Stimulated activated naive CD8-positive, alpha-beta T cell treated with anti-CD3 and anti-CD28 coated beads, Interleukin-15, Interleukin-2, amounts not matched to agents 100 ng/mL and 50 ng/mL, for 24 hours (primary cell): Measurements from ENCODE around the gene TM4SF5.

Experiments used
- H3K27ac Mint-ChIP-seq: one replicate; pipeline ENCODE4 v1.8.0; 2021; ENCODE audit warnings: mild to moderate bottlenecking, mixed read lengths
- H3K27me3 Mint-ChIP-seq: one replicate; pipeline ENCODE4 v1.8.0; 2021; ENCODE audit warnings: mixed read lengths
- H3K36me3 Mint-ChIP-seq: one replicate; pipeline ENCODE4 v1.8.0; 2021; ENCODE audit warnings: low read depth, mixed read lengths
- H3K4me1 Mint-ChIP-seq: one replicate; pipeline ENCODE4 v1.8.0; 2021; ENCODE audit warnings: low read depth, mixed read lengths
- H3K4me3 Mint-ChIP-seq: one replicate; pipeline ENCODE4 v1.8.0; 2021; ENCODE audit warnings: mild to moderate bottlenecking, mixed read lengths
- H3K9me3 Mint-ChIP-seq: one replicate; pipeline ENCODE4 v1.8.0; 2021; ENCODE audit warnings: mixed read lengths

TM4SF5 gene

DNA sequence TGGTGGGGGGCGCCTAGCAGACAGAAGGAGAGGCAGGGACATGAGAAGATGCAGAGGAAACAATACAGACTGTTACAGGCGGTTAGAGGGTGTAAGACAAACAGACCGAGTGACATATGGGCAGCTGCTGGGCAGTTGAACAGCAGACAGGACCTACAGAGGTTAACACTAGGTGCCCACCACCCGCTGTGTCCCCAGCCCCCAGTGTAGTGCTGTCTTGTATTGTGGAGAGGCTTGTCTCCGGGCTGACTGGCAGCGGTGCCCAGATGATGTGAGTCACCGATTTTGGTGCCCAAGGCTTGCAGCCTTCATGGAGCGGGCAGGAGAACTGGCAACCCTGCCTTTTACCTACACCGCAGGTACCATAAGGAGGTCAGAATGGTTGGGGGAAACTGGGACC is 29.6 kb upstream of the TM4SF5 start:
- H3K4me1 Mint-ChIP-seq, result peaks cover 22% of the 10 kb centered on the region
- no peaks in the 10 kb centered on the region for H3K36me3 Mint-ChIP-seq

GRCh38 chr17:4742629-4743028 is 29.1 kb upstream of the TM4SF5 start:
- Mint-ChIP-seq H3K36me3 (no peaks in the 10 kb centered on the region), H3K4me3 (no peak overlapping the region), H3K9me3 (no peaks in the 10 kb centered on the region)

More for the DNA sequence above, 29.6 kb upstream of the TM4SF5 start:
- Mint-ChIP-seq H3K9me3 (no peaks in the 10 kb centered on the region), H3K27me3 (peaks cover 14% of the 10 kb centered on the region), H3K4me3 (no peak overlapping the region), H3K27ac (no peak overlapping the region)

DNA sequence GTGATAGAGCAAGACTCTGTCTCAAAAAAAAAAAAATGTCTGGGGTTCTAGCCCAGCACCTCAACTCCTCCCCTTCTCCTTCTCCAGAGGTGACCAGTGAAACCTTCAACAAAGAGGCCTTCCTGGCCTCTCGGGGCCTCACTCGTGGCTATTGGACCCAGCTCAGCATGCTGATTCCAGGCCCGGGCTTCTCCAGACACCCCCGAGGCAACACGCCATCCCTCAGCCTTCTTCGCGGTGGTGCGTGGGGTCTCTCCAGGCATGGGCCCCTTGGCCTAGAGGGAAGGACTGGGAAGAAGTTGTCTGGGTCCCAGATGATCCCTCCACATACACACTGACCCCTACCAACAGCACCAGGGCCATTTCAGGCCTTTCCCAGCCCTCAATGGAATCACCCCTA is 28.5 kb upstream of the TM4SF5 start:
- H3K27me3 Mint-ChIP-seq, result peaks cover 11% of the 10 kb centered on the region
- peaks cover 27% of the 10 kb centered on the region for H3K4me1 Mint-ChIP-seq
- H3K4me3 Mint-ChIP-seq, result no peak overlapping the region
- H3K27ac Mint-ChIP-seq, result no peak overlapping the region
- H3K9me3 Mint-ChIP-seq, result no peaks in the 10 kb centered on the region
- H3K36me3 Mint-ChIP-seq, result no peaks in the 10 kb centered on the region

More at GRCh38 chr17:4742629-4743028, 29.1 kb upstream of the TM4SF5 start:
- Mint-ChIP-seq H3K27me3 (peaks cover 14% of the 10 kb centered on the region), H3K4me1 (peaks cover 23% of the 10 kb centered on the region), H3K27ac (no peak overlapping the region)

- Mint-ChIP-seq H3K4me3 (no peak overlapping the region), H3K36me3 (no peaks in the 10 kb centered on the region), H3K4me1 (peaks cover 25% of the 10 kb centered on the region), H3K27me3 (peaks cover 14% of the 10 kb centered on the region), H3K9me3 (no peaks in the 10 kb centered on the region), H3K27ac (no peak overlapping the region)
Observed at GRCh38 chr17:4743898-4744297, 27.8 kb upstream of the TM4SF5 start.

DNA sequence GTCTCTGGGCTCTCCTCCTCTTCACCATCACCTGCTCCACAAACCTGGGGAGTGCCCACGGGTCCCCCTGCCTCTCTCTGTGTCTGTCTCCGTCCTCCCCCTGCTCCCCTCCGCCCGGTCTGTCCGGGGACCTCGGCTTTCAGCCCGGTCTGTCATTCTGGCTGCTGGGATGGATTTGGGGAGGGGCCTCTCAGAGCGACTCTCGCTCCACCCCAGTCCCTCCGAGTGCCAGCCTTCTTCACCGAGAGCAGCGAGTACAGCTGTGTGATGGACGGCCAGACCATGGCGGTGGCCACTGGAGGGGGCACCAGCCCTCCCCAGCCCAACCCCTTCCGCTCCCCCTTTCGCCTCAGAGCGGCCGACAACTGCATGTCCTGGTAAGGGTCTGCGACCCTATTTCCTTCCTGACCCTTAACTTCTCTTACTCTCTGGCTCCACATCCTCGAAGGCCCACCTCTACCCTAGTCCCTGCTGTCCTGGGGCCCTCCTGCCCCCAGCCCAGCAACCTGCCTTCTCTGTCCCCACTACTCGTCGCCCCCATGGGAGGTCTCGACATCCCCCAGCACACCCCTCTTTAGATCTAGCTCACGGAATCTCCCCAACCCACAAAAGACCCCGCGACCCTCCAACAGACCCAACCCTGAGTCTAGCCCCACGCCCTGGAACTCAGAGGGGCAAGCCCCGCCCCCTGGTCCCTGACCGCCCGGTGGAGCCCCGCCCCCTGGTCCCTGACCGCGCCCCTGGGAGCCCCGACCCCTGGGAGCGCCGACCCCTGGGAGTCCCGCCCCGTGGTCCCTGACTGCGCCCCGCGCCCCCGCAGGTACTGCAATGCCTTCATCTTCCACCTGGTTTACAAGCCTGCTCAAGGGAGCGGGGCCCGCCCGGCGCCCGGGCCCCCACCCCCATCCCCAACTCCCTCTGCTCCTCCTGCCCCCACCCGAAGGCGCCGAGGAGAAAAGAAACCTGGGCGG is 26.4 kb upstream of the TM4SF5 start:
- peaks cover 13% of the 10 kb centered on the region for H3K27me3 Mint-ChIP-seq
- H3K4me1 Mint-ChIP-seq, result peaks cover 18% of the 10 kb centered on the region
- no peaks in the 10 kb centered on the region for H3K36me3 Mint-ChIP-seq
- no peak overlapping the region for H3K27ac Mint-ChIP-seq
- no peak overlapping the region for H3K4me3 Mint-ChIP-seq
- no peaks in the 10 kb centered on the region for H3K9me3 Mint-ChIP-seq

DNA sequence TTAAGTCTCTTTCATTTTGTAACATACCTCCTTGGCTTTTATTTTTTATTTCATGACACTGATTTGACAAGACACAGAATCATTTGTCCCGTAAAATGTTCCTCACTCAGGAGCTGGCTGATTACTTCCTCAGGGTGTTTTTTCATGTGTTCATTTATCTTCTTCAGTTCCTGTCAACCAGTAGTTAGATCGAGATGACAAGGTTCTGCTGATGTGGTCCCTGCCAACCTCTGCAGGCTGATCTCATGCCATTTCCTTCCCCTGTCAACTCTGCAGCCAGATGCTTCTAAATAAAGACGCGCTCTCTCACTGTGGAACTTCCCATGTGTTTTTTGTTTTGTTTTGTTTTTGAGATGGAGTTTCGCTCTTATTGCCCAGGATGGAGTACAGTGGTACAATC is 23.8 kb upstream of the TM4SF5 start:
- Mint-ChIP-seq H3K36me3 (no peaks in the 10 kb centered on the region), H3K4me3 (peak overlapping the region; percentile 23), H3K27ac (no peak overlapping the region), H3K4me1 (peaks cover 16% of the 10 kb centered on the region), H3K27me3 (peaks cover 17% of the 10 kb centered on the region), H3K9me3 (no peaks in the 10 kb centered on the region)

DNA sequence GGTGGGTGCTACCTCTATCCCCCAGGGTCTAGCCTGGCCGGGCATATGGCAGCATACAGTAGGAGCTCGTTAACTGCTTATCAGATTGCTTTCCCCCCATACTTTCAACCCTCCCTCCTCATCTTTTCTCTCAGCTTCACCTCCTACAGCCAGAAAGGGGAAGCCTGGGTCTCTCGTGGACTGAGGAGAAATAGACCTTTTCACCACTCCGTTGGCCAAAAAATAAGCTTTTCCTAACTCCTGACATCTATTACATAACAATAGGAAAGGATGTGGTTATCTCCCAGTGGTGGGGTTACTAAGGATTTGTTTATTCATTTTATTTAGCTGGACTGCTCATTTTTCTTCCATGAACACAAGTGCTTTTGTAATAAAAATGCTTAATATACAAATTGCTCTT is 23.0 kb upstream of the TM4SF5 start:
- Mint-ChIP-seq H3K27ac (no peak overlapping the region), H3K27me3 (peaks cover 17% of the 10 kb centered on the region), H3K9me3 (no peaks in the 10 kb centered on the region), H3K36me3 (no peaks in the 10 kb centered on the region), H3K4me3 (no peak overlapping the region), H3K4me1 (peaks cover 16% of the 10 kb centered on the region)

DNA sequence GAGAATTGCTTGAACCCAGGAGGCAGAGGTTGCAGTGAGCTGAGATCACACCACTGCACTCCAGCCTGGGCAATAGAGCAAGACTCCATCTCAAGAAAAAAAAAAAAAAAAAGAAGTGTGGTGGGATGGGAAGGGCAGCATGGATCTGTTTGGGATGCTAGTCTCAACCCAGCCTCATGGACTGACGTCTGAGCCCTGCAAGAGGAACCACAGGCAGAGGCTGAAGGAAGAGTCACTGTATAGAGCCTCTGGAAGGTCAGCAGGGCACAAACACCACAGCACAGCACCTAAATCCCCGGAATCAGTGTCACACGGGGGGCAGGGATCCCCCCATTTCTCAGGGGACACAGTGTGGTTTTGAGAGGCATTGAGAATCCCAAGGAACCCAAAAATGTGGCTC is 21.1 kb upstream of the TM4SF5 start:
- peaks cover 12% of the 10 kb centered on the region for H3K4me1 Mint-ChIP-seq
- no peaks in the 10 kb centered on the region for H3K9me3 Mint-ChIP-seq
- no peaks in the 10 kb centered on the region for H3K36me3 Mint-ChIP-seq
- H3K27me3 Mint-ChIP-seq, result peaks cover 24% of the 10 kb centered on the region
- no peak overlapping the region for H3K27ac Mint-ChIP-seq
- no peak overlapping the region for H3K4me3 Mint-ChIP-seq

DNA sequence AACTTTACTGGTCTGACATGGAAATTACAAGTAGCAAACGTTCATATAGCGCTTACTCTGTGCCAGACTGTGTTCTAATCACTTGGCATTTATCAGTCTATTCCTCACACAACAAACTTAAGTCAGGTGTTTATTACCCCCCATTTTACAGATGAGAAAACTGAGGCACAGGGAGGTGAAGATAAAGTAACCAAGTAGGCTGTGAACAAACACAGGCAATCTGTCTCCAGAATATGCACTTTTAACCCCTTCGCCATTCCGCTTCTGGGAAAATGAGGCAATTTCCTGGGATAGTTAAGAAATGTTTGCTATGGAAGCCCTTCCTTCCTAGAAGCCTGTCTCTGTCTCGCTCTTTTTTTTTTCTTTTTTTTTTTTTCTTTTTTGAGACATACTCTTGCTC is 19.8 kb upstream of the TM4SF5 start:
- H3K27me3 Mint-ChIP-seq, result peaks cover 24% of the 10 kb centered on the region
- H3K27ac Mint-ChIP-seq, result no peak overlapping the region
- no peak overlapping the region for H3K4me3 Mint-ChIP-seq
- H3K4me1 Mint-ChIP-seq, result peaks cover 12% of the 10 kb centered on the region
- no peaks in the 10 kb centered on the region for H3K9me3 Mint-ChIP-seq
- H3K36me3 Mint-ChIP-seq, result no peaks in the 10 kb centered on the region

GRCh38 chr17:4753392-4753791 is 18.3 kb upstream of the TM4SF5 start:
- H3K9me3 Mint-ChIP-seq, result no peaks in the 10 kb centered on the region
- H3K4me3 Mint-ChIP-seq, result no peak overlapping the region
- peaks cover 23% of the 10 kb centered on the region for H3K27me3 Mint-ChIP-seq
- H3K36me3 Mint-ChIP-seq, result no peaks in the 10 kb centered on the region
- peaks cover 3% of the 10 kb centered on the region for H3K4me1 Mint-ChIP-seq
- no peak overlapping the region for H3K27ac Mint-ChIP-seq

DNA sequence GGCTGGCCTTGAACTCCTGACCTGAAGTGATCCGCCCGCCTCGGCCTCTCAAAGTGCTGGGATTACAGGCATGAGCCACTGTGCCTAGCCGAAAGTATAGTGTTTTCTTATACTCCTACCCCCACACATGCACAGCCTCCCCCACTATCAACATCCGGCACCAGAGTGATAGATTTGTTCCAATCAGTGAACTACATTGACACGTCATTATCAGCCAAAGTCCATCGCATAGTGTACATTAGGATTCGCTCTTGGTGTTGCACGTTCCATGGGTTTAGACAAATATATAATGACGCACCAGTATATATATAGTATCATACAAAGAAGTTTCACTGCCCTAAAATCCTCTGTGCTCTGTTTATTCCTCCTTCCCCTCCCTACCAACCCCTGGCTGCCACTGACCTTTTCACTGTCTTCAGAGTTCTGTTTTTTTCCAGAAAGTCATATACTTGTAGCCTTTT is 11.9 kb upstream of the TM4SF5 start:
- Mint-ChIP-seq H3K4me3 (no peak overlapping the region), H3K9me3 (no peaks in the 10 kb centered on the region), H3K36me3 (no peaks in the 10 kb centered on the region), H3K4me1 (no peaks in the 10 kb centered on the region), H3K27ac (no peak overlapping the region), H3K27me3 (peaks cover 11% of the 10 kb centered on the region)

- Mint-ChIP-seq H3K36me3 (no peaks in the 10 kb centered on the region), H3K4me3 (no peak overlapping the region), H3K27me3 (peaks cover 4% of the 10 kb centered on the region), H3K9me3 (no peaks in the 10 kb centered on the region), H3K27ac (no peak overlapping the region), H3K4me1 (no peaks in the 10 kb centered on the region)
Observed at GRCh38 chr17:4764595-4764994, 7.1 kb upstream of the TM4SF5 start.

DNA sequence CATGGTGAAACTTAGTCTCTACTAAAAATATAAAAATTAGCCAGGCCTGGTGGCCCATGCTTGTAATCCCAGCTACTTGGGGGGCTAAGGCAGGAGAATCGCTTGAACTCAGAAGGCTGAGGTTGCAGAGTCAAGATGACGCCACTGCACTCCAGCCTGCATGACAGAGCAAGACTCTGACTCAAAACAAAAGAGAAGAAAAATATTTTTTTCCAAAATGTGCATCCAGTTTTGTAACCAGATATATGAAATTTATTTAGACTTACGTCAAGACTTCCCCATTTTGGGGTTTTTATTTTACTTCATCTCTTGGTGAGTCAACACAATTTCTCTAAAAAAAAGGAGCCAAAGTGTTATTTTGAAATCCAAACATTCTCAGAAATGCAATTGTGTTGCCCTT is 5.5 kb upstream of the TM4SF5 start:
- Mint-ChIP-seq H3K4me3 (no peak overlapping the region), H3K27me3 (no peaks in the 10 kb centered on the region), H3K4me1 (peaks cover 4% of the 10 kb centered on the region), H3K27ac (no peak overlapping the region), H3K9me3 (no peaks in the 10 kb centered on the region), H3K36me3 (no peaks in the 10 kb centered on the region)

DNA sequence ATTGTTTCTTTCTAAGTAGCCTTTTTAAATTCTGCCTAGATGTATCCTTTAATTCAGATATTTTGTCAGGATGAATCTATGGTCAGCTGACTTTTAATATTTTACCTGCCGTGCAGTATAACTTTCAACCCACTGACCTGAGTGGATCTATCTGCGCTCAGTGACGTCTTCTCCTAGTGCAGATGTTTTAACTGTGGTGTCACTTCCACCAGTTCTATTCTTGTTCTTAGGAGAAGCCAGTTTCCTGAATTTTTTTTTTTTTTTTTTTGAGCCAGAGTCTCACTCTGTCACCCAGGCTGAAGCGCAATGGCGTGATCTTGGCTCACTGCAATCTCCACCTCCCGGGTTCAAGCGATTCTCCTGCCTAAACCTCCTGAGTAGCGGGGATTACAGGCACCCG is 5.0 kb upstream of the TM4SF5 start:
- Mint-ChIP-seq H3K36me3 (no peaks in the 10 kb centered on the region), H3K27me3 (no peaks in the 10 kb centered on the region), H3K4me3 (no peak overlapping the region), H3K9me3 (no peaks in the 10 kb centered on the region), H3K4me1 (peaks cover 6% of the 10 kb centered on the region), H3K27ac (no peak overlapping the region)

GRCh38 chr17:4768298-4768697 is 3.4 kb upstream of the TM4SF5 start:
- H3K27me3 Mint-ChIP-seq, result no peaks in the 10 kb centered on the region
- no peaks in the 10 kb centered on the region for H3K9me3 Mint-ChIP-seq
- no peak overlapping the region for H3K4me3 Mint-ChIP-seq
- peaks cover 8% of the 10 kb centered on the region for H3K4me1 Mint-ChIP-seq
- H3K27ac Mint-ChIP-seq, result no peak overlapping the region
- H3K36me3 Mint-ChIP-seq, result no peaks in the 10 kb centered on the region

DNA sequence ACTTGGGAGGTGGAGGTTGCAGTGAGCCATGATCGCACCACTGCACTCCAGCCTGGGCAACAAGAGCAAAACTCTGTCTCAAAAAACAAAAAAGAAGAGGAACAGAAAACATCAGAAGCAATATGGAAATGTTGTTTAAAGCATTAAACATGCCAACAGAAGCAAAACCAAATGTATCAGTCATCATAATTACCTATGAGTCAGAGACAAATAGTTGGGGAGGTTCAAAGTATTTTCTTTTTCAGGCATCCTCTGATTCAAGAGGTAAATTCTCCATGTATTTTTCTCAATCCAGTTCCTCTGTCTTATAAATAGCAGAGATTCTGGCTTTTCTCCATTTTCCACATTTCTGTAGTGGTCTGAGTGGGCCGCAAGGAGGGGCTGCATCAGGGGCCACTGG is 2.1 kb upstream of the TM4SF5 start:
- Mint-ChIP-seq H3K9me3 (no peaks in the 10 kb centered on the region), H3K36me3 (no peaks in the 10 kb centered on the region), H3K4me1 (peaks cover 8% of the 10 kb centered on the region), H3K27me3 (no peaks in the 10 kb centered on the region), H3K4me3 (no peak overlapping the region), H3K27ac (no peak overlapping the region)
